Fibroblast of skin of right quadriceps (primary cell): ENCODE results near the gene LTO1.
"Not testable (repeated sequence)": the region's sequence is repeated elsewhere in the genome, so short reads cannot be mapped to it uniquely, and the experiment has no call there.

Experiments used
- DNase-seq: peaks from one replicate; pipeline ENCODE4 v3.0.0-alpha.2; 2013

Gene LTO1

GRCh38 chr11:69700278-69701140 is 25.4 kb upstream of the LTO1 start:
- peak; percentile 18 for DNase-seq

GRCh38 chr11:69699213-69699612 is 24.1 kb upstream of the LTO1 start:
- DNase-seq, result no peak

- DNase-seq, result no peak
These were observed 23.2 kb upstream of the LTO1 start for GRCh38 chr11:69698362-69698761.

- DNase-seq, result no peak
These were observed 22.7 kb upstream of the LTO1 start for GRCh38 chr11:69697861-69698260.

- DNase-seq, result no peak
These were observed 22.3 kb upstream of the LTO1 start for GRCh38 chr11:69697469-69697843.

- no peak for DNase-seq
These were observed 21.8 kb upstream of the LTO1 start for GRCh38 chr11:69696749-69697468.

- DNase-seq, result not testable (repeated sequence)
These were observed 20.8 kb upstream of the LTO1 start for GRCh38 chr11:69695995-69696394.

- no peak for DNase-seq
These were observed 20.4 kb upstream of the LTO1 start for GRCh38 chr11:69695581-69695980.

- no peak for DNase-seq
These were observed 19.6 kb upstream of the LTO1 start for GRCh38 chr11:69694781-69695180.

GRCh38 chr11:69692422-69692821 is 17.3 kb upstream of the LTO1 start:
- DNase-seq, result no peak

GRCh38 chr11:69691463-69691862 is 16.3 kb upstream of the LTO1 start:
- DNase-seq, result peak; percentile 51

- DNase-seq, result no peak
These were observed 14.5 kb upstream of the LTO1 start for GRCh38 chr11:69689484-69690319.

- DNase-seq, result not testable (repeated sequence)
These were observed 13.0 kb upstream of the LTO1 start for GRCh38 chr11:69687969-69688771.

- no peak for DNase-seq
These were observed 11.7 kb upstream of the LTO1 start for GRCh38 chr11:69686856-69687255.

GRCh38 chr11:69686452-69686851 is 11.3 kb upstream of the LTO1 start:
- DNase-seq, result no peak

- no peak for DNase-seq
These were observed 10.2 kb upstream of the LTO1 start for GRCh38 chr11:69685348-69685747.

GRCh38 chr11:69684651-69685050 is 9.5 kb upstream of the LTO1 start:
- DNase-seq, result no peak

GRCh38 chr11:69683764-69684333 is 8.7 kb upstream of the LTO1 start:
- DNase-seq, result no peak

- no peak for DNase-seq
These were observed 7.7 kb upstream of the LTO1 start for GRCh38 chr11:69682681-69683326.

GRCh38 chr11:69682221-69682620 is 7.1 kb upstream of the LTO1 start:
- DNase-seq, result no peak

GRCh38 chr11:69680688-69681087 is 5.5 kb upstream of the LTO1 start:
- DNase-seq, result no peak

- no peak for DNase-seq
These were observed 2.6 kb upstream of the LTO1 start for GRCh38 chr11:69677749-69678148.
